HG02981 (cell line): ENCODE measurements around the gene EPM2AIP1.
A peak's percentile ranks its signal among the peaks of the same experiment; 100 is the strongest.
"Not testable (repeated sequence)": the region's sequence is repeated elsewhere in the genome, so short reads cannot be mapped to it uniquely, and the experiment has no call there.

Source experiments
- ATAC-seq: cut with Tn5 transposase; IDR thresholded peaks from one replicate; pipeline ENCODE4 v1.9.1; 2021; ENCODE audit warnings: mild to moderate bottlenecking, moderate library complexity; ENCODE audit not compliant: unreplicated experiment

Gene EPM2AIP1

DNA sequence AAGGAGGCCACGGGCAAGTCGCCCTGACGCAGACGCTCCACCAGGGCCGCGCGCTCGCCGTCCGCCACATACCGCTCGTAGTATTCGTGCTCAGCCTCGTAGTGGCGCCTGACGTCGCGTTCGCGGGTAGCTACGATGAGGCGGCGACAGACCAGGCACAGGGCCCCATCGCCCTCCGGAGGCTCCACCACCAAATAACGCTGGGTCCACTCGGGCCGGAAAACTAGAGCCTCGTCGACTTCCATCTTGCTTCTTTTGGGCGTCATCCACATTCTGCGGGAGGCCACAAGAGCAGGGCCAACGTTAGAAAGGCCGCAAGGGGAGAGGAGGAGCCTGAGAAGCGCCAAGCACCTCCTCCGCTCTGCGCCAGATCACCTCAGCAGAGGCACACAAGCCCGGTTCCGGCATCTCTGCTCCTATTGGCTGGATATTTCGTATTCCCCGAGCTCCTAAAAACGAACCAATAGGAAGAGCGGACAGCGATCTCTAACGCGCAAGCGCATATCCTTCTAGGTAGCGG, at the start of gene EPM2AIP1:
Gene EPM2AIP1 (minus strand): TSS at position 326 of the 520 bp plus-strand sequence. CDS start 54 bp downstream, at position 272.
- ATAC-seq = peak; percentile 87

- not testable (repeated sequence) for ATAC-seq
These were observed 49.8 kb upstream of the EPM2AIP1 start for GRCh38 chr3:37042712-37043111.

- no peak for ATAC-seq
These were observed 48.7 kb upstream of the EPM2AIP1 start for GRCh38 chr3:37041546-37042195.

DNA sequence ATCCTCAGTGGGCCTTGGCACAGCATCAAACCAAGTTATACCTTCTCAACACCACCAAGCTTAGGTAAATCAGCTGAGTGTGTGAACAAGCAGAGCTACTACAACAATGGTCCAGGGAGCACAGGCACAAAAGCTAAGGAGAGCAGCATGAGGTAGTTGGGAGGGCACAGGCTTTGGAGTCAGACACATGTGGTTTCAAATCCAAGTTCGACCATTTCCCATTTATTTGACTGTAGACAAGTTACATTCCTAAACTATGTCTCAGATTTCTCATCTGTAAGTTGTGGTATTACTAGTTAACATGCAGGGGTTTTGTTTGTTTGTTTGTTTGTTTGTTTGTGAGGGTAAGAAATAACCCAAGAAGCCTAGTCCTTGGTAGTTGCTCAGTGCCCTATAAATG, 47.3 kb upstream of the EPM2AIP1 start:
- ATAC-seq = no peak

DNA sequence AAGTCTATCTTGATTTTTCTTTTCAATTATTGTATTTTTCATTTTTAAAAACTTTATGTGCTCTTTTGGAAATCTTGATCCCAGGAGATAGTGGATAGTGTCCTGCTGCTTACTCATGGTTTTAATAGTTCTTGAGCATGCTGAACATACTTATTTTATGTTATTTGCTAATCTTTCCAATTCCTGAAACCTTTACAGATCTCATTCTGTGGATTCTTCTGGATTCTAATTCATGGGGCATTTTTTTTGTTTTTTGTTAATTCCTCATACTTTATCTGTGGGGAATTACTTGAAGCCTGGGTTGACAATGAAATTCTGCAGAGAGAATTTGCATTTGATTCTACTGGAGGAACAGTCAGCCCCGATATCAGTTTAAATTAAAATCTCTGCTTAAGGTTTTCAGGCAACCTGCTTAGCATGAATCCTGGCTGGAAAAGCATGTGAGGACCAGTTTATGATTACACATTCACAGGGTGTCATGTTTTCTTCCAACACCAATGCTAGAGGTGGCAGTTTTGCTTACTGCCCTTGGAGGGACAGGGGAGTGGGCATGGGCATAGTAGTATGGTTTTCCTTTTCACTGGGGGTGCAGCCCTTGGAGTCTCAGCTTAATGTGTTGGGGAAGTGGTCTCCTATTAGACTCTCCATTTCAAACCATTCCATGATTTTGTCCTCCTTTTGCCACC, 46.4 kb upstream of the EPM2AIP1 start:
- no peak for ATAC-seq

- no peak for ATAC-seq
These were observed 44.4 kb upstream of the EPM2AIP1 start for GRCh38 chr3:37037352-37037751.

DNA sequence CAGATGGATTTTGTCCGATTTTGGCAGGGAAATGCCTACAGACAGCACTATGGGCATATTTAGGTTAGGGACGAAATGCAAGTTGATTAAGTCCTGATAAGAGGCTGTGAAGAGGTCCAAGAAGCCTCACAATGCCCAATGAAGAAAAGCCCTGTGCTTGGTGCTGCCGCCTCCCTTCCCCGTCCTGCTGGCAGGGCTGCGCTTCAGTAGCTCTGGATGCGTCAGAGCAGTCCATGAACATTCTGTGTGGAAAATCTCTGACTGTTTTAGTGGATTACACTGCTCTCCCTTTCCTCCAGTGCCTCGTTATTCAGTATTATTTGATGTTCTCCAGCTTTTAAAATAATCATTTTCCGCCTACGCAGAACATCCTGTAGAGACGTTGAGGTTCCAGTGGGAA, 40.0 kb upstream of the EPM2AIP1 start:
- ATAC-seq = no peak

- ATAC-seq = no peak
These were observed 38.3 kb upstream of the EPM2AIP1 start for GRCh38 chr3:37031096-37031682.

GRCh38 chr3:37030588-37030987, 37.7 kb upstream of the EPM2AIP1 start:
- ATAC-seq = no peak

GRCh38 chr3:37029516-37030163, 36.7 kb upstream of the EPM2AIP1 start:
- ATAC-seq = no peak

DNA sequence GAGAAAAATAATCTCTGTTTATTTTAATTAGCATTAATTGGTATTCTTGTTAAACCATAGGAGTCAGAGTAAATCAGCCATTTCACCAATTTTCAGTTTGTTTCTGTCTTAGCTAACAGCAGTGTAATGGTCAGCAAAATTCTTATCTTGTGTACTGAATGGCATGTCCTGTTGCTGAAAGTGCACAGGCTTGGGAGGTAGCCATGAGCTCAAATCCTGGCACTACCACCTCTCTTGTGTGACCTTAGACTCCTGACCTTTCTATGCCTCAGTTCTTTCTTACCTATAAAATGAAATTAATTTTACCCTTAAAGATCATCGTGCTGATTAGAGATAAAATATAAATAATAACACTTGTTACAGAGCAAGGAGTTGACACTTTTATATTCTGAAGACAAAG, 36.2 kb upstream of the EPM2AIP1 start:
- ATAC-seq = no peak

DNA sequence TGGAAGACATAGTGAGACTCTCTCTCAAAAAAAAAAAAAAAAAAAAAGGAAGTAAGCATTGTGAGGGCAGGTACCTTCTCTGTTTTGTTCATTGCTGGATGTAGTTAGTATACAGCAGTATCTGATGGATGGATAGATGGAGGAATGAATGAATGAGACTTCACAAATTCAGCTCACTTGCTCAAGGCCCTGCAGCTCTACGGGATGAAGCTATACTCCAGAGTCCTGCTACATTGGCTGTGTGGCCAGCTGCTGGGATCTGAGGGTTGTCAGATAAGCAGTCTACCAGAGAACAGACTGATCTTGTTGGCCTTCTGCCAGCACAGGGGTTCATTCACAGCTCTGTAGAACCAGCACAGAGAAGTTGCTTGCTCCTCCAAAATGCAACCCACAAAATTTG, 35.4 kb upstream of the EPM2AIP1 start:
- ATAC-seq = no peak

DNA sequence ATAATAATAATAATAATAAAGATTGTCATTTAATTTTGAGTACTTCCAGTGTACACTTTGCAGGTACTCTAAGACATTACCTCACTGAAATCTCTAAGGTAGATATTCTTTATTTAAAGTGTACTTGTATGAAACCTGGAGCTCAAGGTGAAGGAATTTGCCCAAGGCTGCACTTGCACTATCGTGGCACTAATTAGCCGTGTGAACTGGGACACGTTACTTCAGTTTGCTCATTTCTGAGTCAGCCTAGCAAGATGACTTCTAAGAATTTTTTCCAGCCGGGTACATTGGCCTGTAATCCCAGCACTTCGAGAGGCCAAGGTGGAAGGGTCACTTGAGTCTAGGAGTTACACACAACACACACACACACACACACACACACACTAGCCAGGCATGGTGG, 33.9 kb upstream of the EPM2AIP1 start:
- ATAC-seq = no peak

DNA sequence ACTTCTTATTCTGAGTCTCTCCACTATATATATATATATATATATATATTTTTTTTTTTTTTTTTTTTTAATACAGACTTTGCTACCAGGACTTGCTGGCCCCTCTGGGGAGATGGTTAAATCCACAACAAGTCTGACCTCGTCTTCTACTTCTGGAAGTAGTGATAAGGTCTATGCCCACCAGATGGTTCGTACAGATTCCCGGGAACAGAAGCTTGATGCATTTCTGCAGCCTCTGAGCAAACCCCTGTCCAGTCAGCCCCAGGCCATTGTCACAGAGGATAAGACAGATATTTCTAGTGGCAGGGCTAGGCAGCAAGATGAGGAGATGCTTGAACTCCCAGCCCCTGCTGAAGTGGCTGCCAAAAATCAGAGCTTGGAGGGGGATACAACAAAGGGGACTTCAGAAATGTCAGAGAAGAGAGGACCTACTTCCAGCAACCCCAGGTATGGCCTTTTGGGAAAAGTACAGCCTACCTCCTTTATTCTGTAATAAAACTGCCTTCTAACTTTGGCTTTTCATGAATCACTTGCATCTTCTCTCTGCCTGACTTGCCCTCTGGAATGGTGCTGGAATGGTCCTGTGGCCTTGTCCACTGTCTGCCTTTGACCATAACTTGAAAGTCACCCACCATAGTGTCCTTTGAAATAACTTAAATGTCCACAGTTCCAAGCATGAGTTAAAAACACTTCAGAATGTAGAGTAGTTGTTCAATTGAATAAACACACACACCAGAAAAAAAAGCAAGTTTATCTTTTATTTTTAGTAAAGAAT, 32.8 kb upstream of the EPM2AIP1 start:
- no peak for ATAC-seq

- ATAC-seq = no peak
These were observed 32.0 kb upstream of the EPM2AIP1 start for GRCh38 chr3:37024820-37025405.

DNA sequence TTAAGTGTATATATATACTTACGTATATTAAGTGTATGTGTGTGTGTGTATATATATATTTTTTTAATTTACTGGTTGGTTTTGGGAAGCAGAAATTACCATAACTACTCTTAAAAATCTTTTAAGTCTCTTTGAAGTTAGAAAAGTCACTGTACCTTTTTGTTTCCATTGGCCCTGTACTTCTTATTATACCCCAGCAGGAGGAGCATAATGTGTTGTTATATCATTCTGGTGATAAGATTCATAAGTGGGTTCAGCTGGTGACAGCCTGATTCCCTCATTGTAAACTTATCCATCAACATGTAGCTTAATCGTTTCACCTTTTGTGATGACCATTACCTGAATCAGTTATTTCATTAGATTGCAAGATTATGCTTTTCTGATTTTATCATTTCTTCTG, 31.2 kb upstream of the EPM2AIP1 start:
- no peak for ATAC-seq

GRCh38 chr3:37017683-37018082, 24.8 kb upstream of the EPM2AIP1 start:
- no peak for ATAC-seq

DNA sequence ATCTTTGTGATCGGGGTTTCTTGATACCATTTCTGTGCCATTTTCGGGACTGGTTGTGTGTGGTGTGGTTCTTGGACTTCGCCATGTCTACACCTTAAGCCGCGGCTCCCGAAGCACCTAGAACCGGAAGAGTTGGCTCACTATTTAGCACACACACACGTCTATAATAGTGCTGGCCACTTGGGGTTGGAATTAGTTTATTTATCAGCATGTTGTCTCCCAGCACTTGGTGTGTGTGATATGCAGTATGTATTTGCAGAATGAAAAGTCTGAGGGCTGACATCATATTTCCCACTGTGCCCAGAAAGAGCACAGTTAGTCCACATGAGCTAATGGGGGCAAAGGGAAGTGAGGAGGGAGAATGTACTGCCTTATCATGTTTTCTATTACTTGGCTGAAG, 24.0 kb upstream of the EPM2AIP1 start:
- ATAC-seq = no peak

DNA sequence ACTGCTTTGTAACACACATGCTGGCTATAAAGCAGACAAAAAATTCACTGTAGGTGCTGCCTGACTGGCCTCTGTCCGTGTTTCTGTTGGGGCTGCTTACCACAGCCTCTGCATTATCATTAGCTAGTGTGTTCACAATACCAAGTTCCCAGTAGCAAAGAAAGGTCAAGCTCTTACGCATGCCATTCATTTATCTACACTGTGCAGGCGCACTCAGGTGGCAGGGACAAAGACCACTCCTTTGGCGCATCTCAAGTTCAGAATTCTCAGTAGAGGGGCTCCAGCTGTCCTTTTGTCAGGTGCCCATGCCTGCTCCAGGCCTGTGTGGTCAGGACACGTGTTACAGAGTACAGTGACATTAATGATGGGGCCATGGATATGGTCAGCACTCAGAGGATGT, 22.7 kb upstream of the EPM2AIP1 start:
- no peak for ATAC-seq

DNA sequence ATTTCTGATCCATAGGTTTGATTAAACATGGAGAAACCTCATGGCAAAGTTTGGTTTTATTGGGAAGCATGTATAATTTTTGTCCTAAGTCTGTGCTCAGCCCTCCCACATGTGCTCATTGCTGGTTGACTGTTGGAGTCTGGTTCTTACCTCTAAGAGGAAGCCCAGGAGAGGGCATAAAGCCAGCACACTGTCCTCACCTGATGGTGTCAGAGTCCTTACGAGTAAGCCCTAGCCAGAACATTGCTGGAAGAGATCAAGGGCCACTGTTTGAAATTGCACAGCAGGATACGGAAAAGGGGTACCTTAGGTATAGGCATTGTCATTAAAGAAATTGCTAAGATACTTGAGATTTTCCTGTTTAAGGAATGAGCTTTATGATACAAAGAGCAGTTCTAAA, 21.7 kb upstream of the EPM2AIP1 start:
- ATAC-seq = no peak
